ENCODE data around the gene FLT1.

FLT1 gene

GRCh38 chr13:28387740-28388501, 107.0 kb downstream of the FLT1 start:
- DNase-seq (ENCODE audit: low read depth) = no peak

GRCh38 chr13:28385362-28385761, 109.6 kb downstream of the FLT1 start:
- no peak for DNase-seq (ENCODE audit: low read depth)

- no peak for DNase-seq (ENCODE audit: low read depth)
Measured at GRCh38 chr13:28384789-28385188, 110.1 kb downstream of the FLT1 start.

GRCh38 chr13:28380319-28380718, 114.6 kb downstream of the FLT1 start:
- no peak for DNase-seq (ENCODE audit: low read depth)

DNA sequence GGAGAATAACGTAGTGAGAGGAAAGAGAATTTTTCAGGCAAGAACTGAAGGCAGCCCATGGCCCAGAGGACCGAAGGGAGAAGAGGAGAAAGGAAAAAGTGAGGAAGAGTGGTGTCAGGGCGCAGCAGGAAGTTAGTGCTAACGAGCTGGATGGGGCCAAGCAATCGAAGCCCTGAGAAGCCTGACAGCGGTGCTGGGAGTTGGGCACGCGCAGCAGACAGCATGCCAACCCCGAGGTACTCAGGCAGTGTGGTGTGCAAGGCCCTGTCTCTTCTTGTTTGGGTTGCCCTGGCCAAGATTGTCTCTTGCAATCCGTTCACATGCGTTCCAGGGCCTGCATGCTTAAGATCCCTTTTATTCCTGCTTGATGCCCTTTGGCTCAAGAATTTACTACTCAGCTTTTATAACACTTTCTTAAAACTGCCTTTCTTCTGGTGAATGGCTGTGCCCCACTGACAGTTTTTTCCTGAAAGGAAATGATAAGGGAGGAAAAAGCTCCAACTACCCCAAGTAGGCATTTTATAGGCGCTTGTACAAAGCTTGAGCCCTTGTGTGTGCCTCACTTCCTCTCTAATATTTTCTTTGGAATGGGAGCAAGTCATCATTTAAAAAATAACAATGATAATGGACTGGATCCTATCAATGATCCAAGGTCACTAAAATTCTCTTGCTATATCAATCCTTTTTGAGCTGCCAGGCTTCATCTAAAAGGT, 115.4 kb downstream of the FLT1 start:
- no peak for DNase-seq (ENCODE audit: low read depth)

- no peak for DNase-seq (ENCODE audit: low read depth)
Measured at GRCh38 chr13:28376604-28377003, 118.3 kb downstream of the FLT1 start.

- no peak for DNase-seq (ENCODE audit: low read depth)
Measured at GRCh38 chr13:28375250-28375930, 119.5 kb downstream of the FLT1 start.

DNA sequence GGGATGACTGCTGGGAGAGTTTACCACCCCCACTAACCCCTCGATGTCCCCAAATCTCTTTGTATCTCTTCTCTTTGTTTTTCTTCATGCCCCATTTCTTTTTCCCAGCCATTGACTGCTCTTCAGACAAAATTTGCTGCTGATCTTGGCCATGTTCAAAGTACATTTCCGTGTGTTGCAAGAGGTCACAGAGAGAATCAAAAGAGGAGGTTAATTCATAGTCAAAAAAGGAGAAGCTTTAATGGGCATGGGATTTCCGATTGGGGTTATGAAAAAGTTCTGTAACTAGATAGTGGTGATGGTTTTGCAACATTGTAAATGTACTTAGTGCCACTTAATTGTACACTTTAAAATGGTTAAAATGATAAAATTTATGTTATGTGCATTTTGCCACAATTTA, 121.1 kb downstream of the FLT1 start:
- DNase-seq (ENCODE audit: low read depth) = no peak

- no peak for DNase-seq (ENCODE audit: low read depth)
Measured at GRCh38 chr13:28370448-28370847, 124.5 kb downstream of the FLT1 start.

DNA sequence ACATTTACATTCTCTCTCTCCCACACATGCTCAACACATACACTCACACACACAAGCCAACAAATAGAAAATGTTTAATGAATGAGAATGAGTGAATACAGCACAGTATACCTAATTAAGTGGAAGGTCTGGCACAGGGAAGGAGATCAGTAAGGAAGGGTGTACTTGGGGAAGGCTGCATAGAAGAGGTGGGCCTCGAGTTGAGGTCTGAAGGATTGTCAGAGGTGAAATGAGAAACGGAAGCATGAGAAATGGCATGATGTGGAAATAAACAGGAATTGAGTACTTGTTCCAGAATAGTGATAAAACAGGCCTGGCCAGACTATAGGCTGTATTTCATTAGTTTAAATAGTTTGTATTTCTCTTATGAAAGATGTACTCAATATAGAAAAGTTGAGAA, 136.2 kb downstream of the FLT1 start:
- DNase-seq (ENCODE audit: low read depth) = no peak

- no peak for DNase-seq (ENCODE audit: low read depth)
Measured at GRCh38 chr13:28357911-28358433, 137.0 kb downstream of the FLT1 start.

GRCh38 chr13:28357247-28357825, 137.6 kb downstream of the FLT1 start:
- DNase-seq (ENCODE audit: low read depth) = no peak

GRCh38 chr13:28356561-28357021, 138.3 kb downstream of the FLT1 start:
- DNase-seq (ENCODE audit: low read depth) = no peak

DNA sequence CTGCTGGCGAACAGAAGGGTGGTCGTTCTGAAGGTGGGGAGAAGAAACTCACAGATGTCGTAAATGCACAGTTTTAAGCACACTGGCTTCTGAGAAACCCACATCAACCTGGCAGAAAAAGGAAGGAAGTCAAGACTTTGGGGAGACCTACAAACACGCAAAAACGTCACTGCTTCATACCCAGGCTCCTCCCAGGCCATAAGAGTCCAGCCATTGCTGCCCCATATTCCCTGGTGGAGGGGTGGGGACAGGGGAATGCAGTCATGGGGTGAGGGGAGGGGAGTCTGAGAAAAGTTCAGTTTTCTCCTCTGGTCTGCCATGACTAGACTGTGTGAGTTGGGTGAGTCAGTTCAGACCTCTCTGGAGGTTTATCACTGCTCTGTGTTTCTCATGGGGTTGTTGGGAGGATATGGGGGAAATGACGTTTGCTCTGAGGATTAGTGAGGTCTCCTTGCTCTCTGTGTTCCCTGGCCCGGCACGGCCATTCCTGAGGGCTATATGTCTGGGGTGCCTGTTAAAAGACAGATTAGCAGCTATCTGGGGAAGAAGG, 139.0 kb downstream of the FLT1 start:
- DNase-seq (ENCODE audit: low read depth) = no peak

GRCh38 chr13:28355046-28355821, 139.7 kb downstream of the FLT1 start:
- DNase-seq (ENCODE audit: low read depth) = no peak

DNA sequence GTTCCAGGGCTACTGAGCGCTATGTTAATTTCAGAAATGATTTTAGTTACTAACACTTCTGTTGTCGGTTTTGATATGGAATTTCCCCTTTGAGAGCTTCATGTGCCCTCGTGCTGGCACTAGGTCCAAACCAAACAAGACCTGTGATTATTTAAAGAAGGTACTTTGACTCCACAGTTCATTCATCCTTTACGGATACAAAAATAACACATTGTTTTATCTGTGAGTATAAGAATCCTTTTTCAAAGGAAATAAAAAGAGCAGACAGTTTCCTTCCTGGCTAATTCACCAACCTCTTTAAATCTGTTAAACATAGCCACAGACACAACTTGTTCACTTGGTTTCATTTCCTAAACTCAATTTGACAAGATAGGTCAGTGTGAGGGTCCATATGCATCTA, 141.2 kb downstream of the FLT1 start:
- DNase-seq (ENCODE audit: low read depth) = no peak

- no peak for DNase-seq (ENCODE audit: low read depth)
Measured at GRCh38 chr13:28349907-28350654, 144.8 kb downstream of the FLT1 start.

GRCh38 chr13:28349371-28349770, 145.6 kb downstream of the FLT1 start:
- no peak for DNase-seq (ENCODE audit: low read depth)

DNA sequence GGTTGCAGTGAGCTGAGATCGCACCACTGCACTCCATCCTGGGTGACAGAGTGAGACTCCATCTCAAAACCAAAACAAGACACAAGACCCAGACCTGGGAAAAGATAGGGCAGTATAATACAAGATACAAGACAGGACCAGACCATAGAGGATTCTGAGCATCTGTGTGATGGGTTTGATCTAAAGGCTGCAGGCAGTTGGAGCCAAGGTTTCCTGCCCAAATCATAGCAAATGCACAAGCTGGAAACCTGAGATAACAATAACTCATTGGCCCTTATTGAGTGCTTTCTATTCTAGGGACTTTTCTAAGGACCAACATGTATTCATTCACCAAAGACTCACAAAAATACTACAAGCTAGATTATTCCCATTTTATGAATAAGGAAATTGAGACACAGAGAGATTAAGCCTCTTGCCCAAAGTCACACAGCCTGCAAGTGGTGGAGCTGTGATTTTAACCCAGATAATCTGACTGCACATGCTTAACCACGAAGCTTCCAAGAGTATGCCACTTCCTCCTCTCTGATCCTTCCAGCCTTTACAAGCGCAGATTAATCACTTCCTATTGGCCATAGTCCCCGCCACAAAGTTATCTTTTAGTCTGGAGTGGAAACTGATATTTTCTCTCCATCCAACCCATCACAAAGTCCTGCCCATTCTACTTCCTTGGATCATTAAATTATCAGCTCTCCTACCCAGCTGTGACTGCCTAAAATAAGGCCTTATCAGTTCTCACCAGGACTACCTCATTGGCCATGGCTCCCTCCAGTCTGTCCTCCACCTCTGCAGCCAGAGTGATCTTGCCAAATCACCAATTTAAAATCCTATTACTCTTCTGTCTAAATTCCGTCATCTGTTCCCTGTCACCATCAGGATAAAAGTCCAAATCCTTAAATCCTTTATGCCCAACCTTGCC, 147.2 kb downstream of the FLT1 start:
- no peak for DNase-seq (ENCODE audit: low read depth)

Data from activated T-cell treated with anti-CD3 and anti-CD28 coated beads for 24 hours (primary cell).